SHP77 (cell line): Measurements from ENCODE around the gene TFAP2E.

Experiments
- DNase-seq, 2 experiments: peaks; one replicate each; lab custom pipeline; 2025; lab: John Stamatoyannopoulos, UW

TFAP2E gene

DNA sequence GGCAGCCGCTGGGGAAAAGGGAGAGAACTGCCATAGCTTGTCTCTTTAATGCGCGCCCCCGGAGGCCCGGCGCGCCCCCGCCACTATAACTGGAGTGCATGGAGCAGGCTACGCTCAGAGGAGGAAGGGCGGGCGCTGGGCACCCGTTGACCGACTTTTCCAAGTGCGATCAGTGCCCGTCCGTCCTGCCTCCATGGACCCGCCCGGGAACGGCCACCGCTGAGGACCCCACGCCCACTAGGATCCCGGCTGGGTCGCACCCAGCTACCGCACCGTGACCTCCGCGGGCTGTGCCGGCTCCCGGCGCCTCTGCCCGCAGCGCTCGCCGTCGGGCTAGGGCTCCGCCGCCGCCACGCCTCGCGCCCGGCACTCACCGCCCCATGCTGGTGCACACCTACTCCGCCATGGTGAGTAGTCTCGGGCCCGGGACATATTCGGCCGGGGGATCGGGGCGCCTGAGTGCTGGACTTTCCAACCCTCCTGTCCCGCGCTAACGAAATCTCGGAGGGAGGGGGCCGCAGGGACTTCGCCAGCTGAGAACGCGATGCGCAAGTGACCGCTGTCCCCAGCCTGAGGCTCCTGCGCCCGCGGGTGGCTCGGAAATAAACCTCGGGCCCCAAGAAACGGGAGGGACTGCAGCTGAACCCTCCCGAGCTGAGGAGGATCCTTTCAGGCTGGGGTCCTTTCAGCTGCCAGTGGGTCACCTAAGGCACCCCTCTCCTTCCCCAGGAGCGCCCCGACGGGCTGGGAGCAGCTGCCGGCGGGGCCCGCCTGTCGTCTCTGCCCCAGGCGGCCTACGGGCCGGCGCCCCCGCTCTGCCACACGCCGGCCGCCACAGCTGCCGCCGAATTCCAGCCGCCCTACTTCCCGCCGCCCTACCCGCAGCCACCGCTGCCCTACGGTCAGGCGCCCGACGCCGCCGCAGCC, at the start of gene TFAP2E:
TSS of gene TFAP2E (plus strand) at position 117 of the 927 bp plus-strand sequence. CDS start at position 381, 264 bp downstream.
- DNase-seq: no peak

DNA sequence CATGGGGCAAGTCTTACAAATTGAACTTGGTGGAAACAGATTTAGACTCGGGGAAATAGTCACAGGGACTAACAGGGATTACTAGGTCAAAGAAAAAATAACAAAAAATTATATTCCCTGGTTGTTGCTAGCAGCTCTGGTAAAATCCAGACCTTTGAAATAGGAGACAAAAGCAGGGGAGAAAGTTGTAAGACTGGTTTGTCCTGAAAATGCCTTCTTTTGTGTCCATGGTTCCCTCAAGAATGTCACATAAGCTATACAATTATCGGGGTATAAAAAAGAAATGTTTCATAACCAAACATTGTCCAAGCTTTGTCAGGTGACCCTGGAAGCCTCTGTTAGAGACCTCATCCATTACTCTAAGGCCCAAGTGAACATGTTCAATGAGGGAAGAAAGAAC, 49.0 kb upstream of the TFAP2E start:
- no peak for DNase-seq

DNA sequence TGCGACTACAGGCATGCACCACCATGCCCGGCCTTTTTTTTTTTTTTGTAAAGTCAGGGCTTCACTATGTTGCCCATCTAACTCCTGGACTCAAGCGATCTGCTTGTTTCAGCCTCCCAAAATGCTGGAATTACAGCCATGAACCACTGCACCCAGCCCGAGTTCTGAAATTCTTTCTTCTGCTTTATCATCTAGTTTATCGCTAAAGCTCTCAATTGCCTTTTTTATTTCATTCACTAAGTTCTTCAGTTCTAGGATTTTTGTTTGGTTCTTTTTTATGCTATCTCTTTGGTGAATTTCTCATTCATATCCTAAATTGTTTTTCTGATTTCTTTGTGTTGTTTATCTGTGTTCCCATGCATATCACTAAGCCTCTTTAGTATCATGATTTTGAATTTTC, 42.9 kb upstream of the TFAP2E start:
- DNase-seq: no peak

DNA sequence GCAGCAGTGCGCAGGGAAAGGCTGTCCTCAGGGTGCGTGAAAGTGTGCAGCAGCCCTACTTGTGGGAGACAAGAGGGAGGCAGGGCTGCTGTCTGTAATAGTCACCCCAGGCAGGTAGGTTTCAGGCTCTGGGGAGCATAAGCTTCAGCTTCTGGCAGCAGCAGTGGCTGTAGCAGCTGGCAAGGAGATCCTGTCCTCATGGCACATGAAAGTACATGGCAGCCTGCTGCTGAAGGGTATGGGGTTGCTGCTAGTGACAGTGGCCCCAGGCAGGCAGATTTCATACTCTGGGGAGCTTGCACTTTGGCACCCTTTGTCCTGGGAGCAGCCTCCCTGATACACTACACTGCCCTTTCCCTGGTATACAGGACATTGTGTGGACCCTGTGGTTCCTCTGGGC, 42.2 kb upstream of the TFAP2E start:
- no peak for DNase-seq

DNA sequence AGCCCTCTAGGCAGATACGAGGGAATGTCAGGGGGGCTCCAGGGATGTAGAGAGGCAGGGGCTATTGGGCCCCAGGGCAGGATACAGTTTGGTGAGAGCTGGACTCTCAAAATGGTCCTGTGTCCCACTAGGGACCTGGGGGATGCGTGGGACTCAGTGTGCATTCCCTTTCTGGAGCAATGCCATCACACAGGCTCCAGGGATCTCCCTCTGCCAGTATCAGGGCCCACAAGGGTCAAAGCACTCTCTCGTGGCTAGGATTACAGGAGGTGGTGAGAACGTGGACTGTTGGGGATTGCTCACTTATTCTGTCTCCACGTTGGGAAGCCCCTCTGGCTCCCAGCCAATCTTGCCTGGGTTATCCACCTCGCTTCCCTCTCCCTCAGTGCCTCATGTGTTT, 41.7 kb upstream of the TFAP2E start:
- DNase-seq: no peak

DNA sequence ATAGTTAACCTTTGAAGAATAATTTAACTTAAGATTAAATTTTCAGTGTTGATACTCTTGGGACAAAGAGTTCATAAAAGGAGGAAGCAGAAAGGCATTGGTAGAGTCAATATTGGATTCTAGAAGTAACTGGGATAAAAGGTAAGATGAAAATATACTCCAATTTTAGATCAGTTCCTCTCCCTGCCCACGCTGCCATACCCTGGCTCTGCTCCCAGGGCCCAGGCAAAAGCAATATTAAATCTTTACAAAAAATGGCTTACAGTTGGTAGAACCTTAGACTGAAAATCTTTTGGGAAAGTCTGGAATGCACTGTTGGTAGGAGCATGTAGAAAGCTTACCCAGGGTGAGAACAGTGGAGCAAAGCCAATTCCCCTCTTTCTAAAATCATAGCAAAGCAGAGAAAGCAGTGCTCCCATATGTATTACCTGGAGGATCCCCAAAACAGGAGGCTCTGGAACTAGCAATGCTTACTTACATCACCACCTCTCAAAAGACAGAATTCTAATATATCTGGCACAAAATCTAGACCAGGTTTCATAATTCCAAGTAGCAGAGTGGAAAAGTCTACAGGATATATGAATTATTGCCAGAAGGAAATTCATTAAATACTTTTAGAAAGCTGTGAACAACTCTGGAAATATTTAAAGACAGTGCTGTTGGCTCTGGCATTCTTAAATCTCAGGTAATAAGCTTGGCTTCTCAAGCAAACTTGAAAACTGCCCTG, 40.5 kb upstream of the TFAP2E start:
- DNase-seq: no peak

DNA sequence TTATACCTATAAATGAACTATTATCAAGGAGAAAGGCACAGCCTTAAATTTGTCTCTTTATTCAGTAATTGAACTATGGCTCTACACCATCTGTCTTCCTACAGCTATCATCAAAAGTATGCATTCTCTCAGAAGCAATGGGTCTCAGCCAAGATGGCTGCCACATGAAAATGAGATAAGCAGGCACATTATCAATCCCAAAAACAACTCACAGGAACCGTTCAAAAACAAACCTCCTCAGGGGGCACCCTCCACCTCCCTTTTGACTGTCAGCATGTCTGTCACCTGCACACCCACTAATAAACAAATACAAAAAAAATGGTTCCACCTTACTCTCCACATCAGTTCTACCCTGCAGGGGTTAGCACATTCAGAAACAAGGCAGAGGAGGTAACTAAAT, 39.5 kb upstream of the TFAP2E start:
- DNase-seq: no peak

DNA sequence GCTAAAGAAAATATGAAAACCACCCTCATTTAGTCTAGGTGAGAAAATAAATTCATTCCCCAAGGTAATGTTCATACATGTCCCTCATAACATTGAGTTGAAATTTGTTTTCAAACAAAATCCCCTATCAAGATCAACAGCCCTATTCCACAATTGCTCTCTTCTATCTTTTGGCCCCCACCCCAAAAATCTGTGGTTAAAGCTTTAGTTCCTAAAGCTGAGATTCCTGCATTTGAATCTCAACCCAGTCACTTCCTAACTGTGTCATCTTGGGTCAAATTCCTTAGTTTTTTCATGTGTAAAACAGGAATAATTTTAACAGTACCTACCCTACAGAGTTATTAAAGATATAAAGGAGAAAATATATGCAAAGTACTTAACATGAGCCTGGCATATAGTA, 37.9 kb upstream of the TFAP2E start:
- no peak for DNase-seq

DNA sequence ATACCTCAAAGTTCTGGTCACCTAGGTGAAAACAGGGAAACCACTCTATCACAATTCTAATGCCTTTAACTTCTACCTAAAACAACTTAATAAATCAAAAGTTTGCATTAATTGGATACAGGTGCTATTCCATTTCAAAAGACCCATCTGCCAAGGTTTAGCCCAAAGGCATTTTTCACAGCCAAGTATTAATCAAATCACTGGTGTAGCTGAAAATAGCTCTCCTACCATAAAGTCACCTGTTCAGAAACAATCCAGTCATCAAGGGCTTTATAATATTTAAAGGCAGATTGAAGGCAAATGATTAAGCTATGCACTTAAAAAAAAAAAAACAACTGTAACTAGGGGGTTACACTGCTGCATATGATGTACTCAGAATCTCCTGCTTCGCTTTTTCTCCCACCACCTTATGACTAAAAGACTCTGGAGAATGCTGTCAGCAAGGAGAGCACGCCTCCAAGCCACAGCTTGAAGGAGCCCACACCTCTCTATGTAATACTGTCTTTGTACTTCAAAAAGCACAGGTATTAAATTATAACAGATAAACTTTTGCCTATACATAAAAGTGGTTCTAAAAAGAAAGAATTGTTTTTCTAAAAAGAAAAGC, 36.5 kb upstream of the TFAP2E start:
- no peak for DNase-seq

DNA sequence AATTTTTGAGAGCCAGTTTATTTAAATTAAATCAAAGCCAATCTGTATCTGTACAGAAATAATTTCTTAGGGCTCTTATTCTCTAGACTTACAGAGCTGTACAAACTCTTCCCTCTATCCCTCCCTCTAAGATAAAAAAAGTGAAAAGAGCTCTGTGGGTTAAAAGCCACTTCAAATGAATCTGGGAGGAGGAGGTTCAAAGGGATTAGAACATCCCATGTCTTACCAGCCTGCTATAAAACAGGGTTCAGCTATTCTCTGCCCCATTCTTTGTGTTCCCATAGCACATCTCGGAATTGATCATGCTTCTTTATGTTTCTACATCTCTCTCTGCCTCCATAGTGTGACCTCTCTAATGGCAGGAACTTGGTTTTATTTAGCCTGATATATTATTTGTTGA, 35.3 kb upstream of the TFAP2E start:
- no peak for DNase-seq

DNA sequence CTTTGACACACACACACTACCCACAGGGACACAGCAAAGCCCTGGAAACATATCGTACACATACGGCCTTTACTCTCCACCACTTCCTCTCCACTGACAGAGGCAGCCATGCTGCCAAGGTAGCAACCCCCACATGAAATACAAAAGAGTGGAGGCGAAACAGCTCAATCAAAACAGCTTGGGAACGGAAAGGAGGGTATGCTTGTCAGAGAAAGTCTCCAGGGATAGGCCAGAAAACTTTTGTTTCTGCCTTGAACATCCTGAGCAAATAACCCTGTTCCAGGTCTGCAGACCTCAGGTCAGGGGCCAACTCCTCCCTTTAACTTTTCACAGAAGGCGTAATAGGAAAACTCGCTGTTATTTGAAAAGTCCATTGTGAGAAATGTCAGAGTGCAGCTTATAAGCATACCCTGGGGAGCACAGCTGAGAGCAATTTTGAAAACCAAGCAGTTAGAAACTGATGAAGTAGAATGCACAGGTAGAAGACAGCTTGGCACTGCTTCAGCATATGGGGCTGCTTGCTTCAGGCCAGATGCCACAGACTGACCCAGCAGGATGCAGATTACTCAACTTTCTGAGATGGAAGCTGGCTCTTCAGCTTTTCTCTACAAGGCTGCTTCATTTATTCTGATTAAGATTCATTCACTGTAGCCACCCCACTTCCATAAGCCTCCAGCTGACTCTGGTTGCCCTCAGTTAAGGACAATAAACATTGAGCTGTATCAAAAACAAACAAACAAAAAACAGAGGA, 33.9 kb upstream of the TFAP2E start:
- no peak for DNase-seq

DNA sequence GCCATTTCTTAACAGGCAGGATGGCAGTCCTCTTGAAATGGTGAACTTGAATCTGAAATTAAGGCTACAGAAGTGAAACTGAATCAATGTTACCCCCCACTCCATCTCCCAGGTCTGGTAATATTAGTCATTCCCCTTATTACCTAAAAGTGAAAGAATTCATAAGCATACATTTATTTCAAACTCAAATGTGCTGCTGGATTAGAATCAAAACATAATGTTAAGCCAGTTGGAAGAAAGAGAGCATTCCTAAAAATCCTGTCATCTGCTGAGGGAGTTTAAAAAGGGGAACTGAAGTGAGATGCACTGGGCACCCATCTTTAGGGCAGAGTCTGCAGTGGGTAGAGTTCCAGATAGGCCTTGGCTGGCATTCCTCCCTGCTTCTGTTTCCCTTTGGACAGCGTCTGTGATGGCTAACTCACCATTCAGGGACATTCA, 33.3 kb upstream of the TFAP2E start:
- no peak for DNase-seq

DNA sequence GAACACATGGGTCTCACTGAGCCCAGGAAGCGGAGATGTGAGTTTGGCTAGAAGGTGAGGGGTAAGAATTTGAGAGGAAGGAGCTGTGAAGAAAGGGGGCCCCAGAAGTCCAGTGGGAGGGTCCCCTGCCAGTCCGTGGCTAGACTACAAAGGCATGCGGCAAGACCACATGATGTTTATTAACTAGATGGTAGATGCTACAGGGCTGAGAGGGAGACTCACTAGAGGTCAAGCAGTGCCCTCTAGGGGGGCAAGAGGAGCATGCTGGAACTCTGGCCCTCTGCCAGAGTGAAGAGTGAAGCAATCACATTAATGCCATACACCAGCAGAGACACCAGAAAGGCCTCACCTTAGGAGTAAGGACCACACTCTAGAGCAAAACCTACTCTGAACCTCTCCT, 28.1 kb upstream of the TFAP2E start:
- DNase-seq: peak; percentile 54 to 58

DNA sequence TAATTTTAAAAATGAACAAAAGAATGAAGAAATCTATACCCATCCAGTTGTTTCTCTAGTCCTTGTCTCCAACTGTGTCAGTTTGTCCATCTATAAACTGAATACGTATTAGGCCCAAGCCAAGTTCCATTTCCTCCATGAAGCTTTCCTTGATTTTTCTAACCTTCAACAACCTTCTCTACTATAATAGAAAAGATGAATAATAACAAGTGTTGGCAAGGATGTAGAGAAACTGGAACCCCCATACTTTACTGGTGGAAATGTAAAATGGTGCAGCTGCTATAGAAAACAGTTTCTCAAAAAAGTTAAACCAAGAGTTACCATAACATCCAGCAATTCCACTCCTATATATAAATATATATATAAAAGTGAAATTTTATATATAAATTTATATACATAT, 26.5 kb upstream of the TFAP2E start:
- no peak for DNase-seq

DNA sequence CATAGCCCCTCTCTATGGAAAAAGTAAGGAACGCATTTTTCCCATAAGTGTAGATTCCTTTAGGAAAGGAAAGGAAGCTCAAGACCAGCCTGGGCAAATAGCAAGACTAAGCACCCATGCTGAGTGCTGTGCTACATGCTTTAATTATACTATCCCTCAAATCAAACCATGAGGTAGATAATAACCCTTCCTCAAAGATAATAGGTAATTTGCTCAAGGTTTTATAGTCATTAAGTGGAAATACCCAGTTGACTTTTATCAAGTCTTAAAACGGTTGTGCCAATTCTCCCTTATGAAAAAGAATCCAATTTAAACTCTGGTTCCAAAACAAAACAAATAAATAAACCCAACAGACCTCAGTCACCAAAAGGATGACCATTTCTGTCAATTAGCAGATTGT, 19.3 kb upstream of the TFAP2E start:
- DNase-seq: no peak

DNA sequence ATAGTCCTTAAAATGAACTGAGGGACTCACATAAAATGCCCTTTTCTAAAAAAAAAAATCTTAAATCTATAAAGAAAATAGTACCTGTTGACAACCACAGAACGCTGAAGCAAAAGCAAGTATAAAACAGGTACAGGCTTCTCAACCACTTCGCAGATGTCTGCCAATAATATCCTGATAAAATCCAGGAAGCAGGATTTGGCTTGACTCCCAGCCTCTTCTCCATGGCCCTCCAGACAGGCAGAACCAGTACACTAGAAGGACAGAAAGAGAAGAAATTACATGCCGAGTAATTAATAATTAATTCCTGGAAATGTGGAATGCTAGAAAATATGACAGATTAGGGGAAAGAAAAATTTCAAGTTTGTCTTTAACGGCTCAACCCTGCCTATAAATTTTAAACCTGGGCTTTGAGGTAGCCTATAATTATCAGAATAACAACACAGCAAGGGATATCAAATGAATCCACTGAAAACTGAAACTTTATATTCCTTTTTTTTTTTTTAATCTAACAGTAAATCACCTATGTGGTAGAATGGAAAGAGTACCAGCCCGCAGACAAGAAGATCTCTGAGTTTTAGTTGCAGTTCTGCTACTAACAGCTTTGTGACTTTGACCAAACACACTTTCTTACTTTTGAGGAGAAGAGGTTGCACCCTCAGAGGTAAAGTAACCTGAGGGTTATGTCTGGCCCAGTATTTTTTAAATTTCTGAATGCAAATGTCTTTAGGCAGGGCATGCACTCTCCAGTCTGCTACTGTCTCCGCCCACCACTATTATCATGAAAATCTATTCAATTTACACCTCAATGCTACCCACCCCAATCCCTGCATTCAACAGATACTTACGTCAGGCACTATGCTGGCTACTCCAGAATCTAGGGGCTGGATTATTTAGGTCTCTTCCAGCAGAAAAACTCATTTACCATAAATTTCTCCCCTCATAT, 18.6 kb upstream of the TFAP2E start:
- DNase-seq: peak; percentile 7 to 16

DNA sequence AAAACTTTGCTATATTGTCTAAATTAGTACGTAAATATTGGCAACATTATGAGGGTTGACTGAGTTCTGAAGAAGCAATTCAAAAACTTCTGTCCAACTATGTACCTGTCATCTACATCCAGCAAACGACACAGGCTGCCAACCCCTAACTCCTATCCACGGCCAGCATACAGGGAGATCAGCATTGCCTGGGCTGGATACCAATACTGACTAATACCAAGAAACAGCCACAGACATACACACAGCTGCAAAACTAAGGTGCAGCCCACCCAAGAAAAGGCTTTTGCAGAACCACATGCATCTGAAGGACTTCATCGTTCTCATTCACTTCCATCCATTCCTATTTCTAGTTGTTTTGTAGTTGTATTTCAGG, 17.9 kb upstream of the TFAP2E start:
- no peak for DNase-seq

DNA sequence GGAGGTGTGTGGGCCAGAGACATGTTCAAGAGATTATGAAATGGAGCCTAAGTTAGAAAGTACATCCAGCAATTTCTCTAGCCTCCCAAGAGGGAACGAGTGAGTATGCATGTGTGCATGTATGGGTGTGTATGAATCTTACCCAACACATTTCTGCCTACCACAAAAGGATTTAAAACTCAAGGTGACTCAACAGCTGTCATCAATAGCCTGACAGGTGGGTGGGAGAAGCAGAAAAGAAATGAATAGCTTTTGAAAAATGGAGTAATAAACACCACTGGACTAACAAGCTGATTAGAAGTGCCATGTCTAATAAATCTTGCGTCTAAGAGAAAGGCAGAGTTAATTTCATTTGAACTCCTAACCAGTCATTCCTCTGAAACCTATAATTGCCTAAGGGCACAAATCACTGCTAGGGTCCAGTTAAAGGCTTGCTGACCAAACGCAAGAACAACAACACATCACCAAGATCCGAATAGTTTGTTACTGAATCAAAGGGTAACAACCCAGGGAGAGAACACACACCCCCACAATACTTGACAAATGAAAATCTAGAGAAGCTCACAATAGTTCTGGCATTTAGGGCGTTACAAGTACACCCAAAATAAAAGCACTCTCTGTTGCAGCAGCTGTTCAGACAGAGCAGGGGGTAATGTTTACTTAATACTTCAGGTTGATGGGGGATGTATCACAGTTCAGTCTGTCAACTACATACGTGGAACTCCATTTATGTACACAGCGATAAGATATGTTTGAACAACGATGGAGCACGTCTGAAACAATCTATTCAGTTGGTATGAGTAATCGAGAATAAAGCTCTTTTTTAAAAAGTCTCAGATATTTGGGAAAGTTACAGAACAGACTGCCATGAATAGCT, 17.3 kb upstream of the TFAP2E start:
- peak; percentile 81 to 87 for DNase-seq

DNA sequence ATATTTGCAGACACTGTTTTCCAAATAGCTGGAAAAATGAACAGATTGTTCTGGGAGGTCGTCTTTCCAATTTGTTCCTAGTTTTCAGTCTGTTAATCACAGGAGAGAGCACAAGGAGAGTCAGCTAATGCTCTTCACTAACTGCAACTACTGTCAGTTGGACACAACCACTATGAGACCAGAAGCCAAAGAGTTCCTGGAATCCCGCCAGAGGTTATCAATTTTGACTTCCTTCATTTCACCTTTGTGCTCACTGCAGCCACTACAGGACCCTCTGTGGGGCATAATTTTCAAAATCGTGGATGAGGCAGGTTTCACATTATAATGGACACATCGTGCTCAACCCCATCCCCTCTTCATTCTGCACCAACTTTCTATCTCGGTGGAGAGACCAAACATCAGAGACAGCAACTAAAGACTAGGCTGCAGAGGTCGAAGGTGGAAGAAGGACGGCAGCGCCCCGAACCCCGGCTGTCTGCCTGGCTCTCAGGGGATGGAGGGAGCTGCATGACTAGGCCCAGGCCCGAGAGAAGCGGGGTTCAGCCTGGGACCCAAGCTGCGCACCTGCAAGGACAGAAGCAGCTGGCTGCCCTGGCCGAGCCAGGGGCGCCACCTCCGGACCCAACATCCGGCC, 16.5 kb upstream of the TFAP2E start:
- peak in 1 of 2 experiments; percentile 41 for DNase-seq
